GM21526 (cell line): ENCODE results near the gene AFAP1L1.

Experiments used
- ATAC-seq: cut with Tn5 transposase; IDR thresholded peaks from one replicate; pipeline ENCODE4 v1.9.1; 2021; ENCODE audit warnings: moderate library complexity; ENCODE audit not compliant: unreplicated experiment, low FRiP score

AFAP1L1 gene

GRCh38 chr5:149310947-149311658 lies 39.4 kb downstream of the AFAP1L1 start:
- ATAC-seq = no peak

- no peak for ATAC-seq
These were observed 41.6 kb downstream of the AFAP1L1 start for GRCh38 chr5:149313151-149313841.

- ATAC-seq = no peak
These were observed 43.0 kb downstream of the AFAP1L1 start for GRCh38 chr5:149314571-149315111.

- no peak for ATAC-seq
These were observed 44.1 kb downstream of the AFAP1L1 start for GRCh38 chr5:149315753-149316152.

- peak; percentile 78 for ATAC-seq
These were observed 45.8 kb downstream of the AFAP1L1 start for GRCh38 chr5:149317281-149318048.

- ATAC-seq = no peak
These were observed 47.5 kb downstream of the AFAP1L1 start for GRCh38 chr5:149319174-149319573.

GRCh38 chr5:149320791-149321330 lies 49.2 kb downstream of the AFAP1L1 start:
- no peak for ATAC-seq

- ATAC-seq = no peak
These were observed 50.9 kb downstream of the AFAP1L1 start for GRCh38 chr5:149322518-149322917.

- ATAC-seq = no peak
These were observed 51.6 kb downstream of the AFAP1L1 start for GRCh38 chr5:149323210-149323609.

- no peak for ATAC-seq
These were observed 52.1 kb downstream of the AFAP1L1 start for GRCh38 chr5:149323621-149324205.

- no peak for ATAC-seq
These were observed 53.0 kb downstream of the AFAP1L1 start for GRCh38 chr5:149324641-149325040.

- ATAC-seq = no peak
These were observed 53.6 kb downstream of the AFAP1L1 start for GRCh38 chr5:149325166-149325735.

GRCh38 chr5:149325894-149326293 lies 54.2 kb downstream of the AFAP1L1 start:
- no peak for ATAC-seq

- ATAC-seq = no peak
These were observed 55.0 kb downstream of the AFAP1L1 start for GRCh38 chr5:149326611-149327010.

GRCh38 chr5:149328177-149328576 lies 56.5 kb downstream of the AFAP1L1 start:
- ATAC-seq = no peak

GRCh38 chr5:149333711-149334443 lies 62.2 kb downstream of the AFAP1L1 start:
- no peak for ATAC-seq

- ATAC-seq = no peak
These were observed 66.1 kb downstream of the AFAP1L1 start for GRCh38 chr5:149337736-149338135.

GRCh38 chr5:149338364-149338763 lies 66.7 kb downstream of the AFAP1L1 start:
- ATAC-seq = no peak

GRCh38 chr5:149340920-149341319 lies 69.3 kb downstream of the AFAP1L1 start:
- no peak for ATAC-seq
